Skin epidermis (tissue), 12 donors: ENCODE data around the gene MYO16.

Experiments
- H3K27ac ChIP-seq, 21 experiments: fragments of 200-600 bp; sonication (generic) in 11 of 21; one replicate each; pipeline ENCODE4 v1.5.0; 2020; ENCODE audit warnings: mild to moderate bottlenecking in 3 of 21, inconsistent platforms in 2 of 21, moderate library complexity in 2 of 21
- H3K4me3 ChIP-seq, 7 experiments: fragments of 200-600 bp; sonication (generic) in 2 of 7; one replicate each; pipeline ENCODE4 v1.5.0; 2020; ENCODE audit warnings: inconsistent platforms in 2 of 7, mild to moderate bottlenecking in 2 of 7, moderate library complexity in 1 of 7

MYO16 gene

DNA sequence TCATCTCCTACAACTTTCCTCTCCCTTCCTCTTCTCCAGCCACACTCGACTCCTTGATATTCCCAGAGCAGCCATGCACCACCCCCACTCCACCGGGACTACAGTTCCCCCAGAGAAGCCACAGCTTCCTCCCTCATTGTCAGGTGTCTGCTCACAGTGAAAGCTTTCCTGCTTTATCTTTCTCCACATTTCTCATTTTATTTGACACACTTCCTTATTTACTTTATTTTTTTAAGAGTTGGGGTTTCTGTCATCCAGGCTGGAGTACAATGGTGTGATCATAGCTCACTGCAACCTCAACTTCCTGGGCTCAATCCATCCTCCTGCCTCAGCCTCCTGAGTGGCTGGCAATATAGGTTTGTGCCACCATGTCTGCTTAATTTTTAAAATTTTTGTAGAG, 464.6 kb downstream of the MYO16 start:
- Histone ChIP-seq H3K4me3 (no peak overlapping the region), H3K27ac (no peak overlapping the region)

GRCh38 chr13:109095126-109095525, 465.7 kb downstream of the MYO16 start:
- no peak overlapping the region for H3K4me3 ChIP-seq
- no peak overlapping the region for H3K27ac ChIP-seq

GRCh38 chr13:109096101-109096500, 466.7 kb downstream of the MYO16 start:
- no peak overlapping the region for H3K27ac ChIP-seq

GRCh38 chr13:109100705-109101304, 471.4 kb downstream of the MYO16 start:
- H3K27ac ChIP-seq, result no peak overlapping the region
- H3K4me3 ChIP-seq, result no peak overlapping the region

More at GRCh38 chr13:109096101-109096500, 466.7 kb downstream of the MYO16 start:
- no peak overlapping the region for H3K4me3 ChIP-seq

DNA sequence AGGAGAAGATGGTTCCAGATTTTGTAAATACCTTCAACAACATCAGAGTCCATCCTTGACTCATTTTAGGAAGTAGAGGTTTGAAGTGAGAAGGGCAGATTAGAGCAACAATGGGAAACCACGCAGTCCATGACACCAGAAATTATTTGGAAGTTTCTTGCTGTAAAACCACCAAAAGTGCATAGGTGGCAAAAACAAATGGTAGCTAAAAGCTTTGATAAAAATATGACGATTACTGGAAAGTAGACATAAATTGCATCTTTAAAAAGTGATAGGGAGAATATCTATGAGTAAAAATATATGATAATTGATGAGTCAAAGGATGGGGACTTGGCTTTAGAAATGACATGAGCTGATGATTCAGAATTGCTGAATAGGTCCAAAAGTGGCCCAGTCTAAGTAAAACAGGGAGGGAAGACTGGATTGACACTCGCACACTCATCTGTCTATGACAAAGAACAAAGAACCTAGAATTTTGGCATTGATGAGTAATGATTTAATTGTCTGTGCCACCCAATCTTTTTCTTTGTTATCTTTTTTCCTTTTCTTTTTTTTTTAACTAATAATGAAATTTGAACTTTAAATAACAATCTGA, 472.2 kb downstream of the MYO16 start:
- no peak overlapping the region for H3K27ac ChIP-seq

GRCh38 chr13:109105899-109106298, 476.5 kb downstream of the MYO16 start:
- no peak overlapping the region for H3K4me3 ChIP-seq
- H3K27ac ChIP-seq, result no peak overlapping the region

More for the DNA sequence above, 472.2 kb downstream of the MYO16 start:
- H3K4me3 ChIP-seq, result no peak overlapping the region

GRCh38 chr13:109110159-109110558, 480.7 kb downstream of the MYO16 start:
- no peak overlapping the region for H3K27ac ChIP-seq
- no peak overlapping the region for H3K4me3 ChIP-seq

DNA sequence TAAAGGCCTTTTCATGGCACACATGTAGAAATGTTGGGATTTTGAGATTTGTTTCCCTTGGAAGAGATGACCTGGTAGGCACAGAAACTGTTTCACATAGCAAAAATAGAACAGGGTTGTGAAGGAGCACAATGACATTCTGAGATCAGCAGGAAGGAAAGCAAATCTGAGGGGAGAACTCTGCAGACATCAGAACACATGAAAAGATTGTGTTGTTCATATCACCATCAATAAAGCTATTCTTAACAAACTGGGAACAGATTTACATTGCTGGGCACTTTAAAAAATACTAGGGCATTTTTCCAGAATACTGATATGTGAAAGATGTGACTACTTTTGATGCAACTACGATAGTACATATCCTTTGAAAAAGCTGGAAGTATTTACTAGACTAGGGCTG, 481.7 kb downstream of the MYO16 start:
- H3K4me3 ChIP-seq, result no peak overlapping the region
- no peak overlapping the region for H3K27ac ChIP-seq

- Histone ChIP-seq H3K4me3 (no peak overlapping the region), H3K27ac (no peak overlapping the region)
Observed at GRCh38 chr13:109113427-109113826, 484.0 kb downstream of the MYO16 start.

GRCh38 chr13:109114162-109114561, 484.8 kb downstream of the MYO16 start:
- Histone ChIP-seq H3K4me3 (no peak overlapping the region), H3K27ac (no peak overlapping the region)

GRCh38 chr13:109114991-109115390, 485.6 kb downstream of the MYO16 start:
- H3K4me3 ChIP-seq, result no peak overlapping the region
- no peak overlapping the region for H3K27ac ChIP-seq

GRCh38 chr13:109118521-109118920, 489.1 kb downstream of the MYO16 start:
- Histone ChIP-seq H3K4me3 (no peak overlapping the region), H3K27ac (no peak overlapping the region)

DNA sequence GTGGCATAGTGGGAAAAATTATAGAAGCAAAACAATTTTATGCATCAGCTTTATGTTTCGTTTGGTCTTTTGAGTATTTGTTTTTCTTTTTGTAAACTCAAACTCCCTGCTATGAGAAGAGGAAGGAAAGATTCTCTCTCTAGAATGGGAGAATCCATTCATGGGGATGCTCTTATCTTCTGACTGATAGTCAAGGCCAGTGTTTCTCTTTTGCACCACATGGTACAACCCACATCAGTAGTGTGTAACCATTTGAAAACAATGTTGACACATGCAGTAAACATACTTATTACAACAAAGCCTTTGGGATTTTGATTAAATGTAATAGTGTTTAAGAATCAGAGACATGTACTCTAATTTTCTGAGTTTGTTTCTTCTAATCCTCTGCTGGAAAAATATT, 490.5 kb downstream of the MYO16 start:
- Histone ChIP-seq H3K27ac (no peak overlapping the region), H3K4me3 (no peak overlapping the region)

DNA sequence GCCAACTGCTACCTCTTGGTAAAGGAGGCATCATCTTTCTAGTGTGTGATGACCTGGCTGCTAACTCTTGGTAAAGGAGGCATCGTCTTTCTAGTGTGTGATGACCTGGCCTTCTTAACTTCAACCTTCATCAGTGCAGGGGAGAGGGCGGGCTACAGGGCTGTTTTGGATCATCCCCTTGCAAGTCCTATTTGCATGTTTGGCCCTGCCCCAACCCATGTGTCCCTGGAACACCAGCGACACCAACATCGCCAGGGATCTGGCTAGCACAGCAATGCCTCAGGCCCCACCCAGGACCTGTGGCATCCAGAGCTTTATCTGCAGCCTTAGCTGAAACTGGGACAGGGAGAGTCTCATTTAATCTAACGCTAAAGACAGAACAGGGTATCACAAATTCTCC, 492.4 kb downstream of the MYO16 start:
- Histone ChIP-seq H3K4me3 (no peak overlapping the region), H3K27ac (no peak overlapping the region)

DNA sequence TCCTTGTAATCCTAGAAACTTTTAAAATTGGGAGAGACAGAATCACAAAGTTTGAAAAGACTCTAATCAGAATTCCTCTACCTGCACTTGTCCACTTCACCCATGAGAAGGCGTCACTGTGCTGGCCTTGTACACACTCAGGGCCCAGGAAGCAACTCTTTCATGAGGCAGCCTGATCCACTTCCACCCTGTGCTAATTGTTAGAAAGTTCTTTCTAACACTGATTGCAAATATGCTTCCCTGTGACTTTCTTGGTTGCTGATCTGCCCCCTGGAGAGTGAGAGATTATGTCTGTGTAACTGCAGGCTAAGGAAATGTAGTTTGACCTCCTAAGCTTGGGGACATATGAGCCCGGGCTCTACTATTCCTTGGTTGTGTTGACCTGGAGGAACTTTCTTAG, 494.6 kb downstream of the MYO16 start:
- Histone ChIP-seq H3K4me3 (no peak overlapping the region), H3K27ac (no peak overlapping the region)

GRCh38 chr13:109126178-109126577, 496.8 kb downstream of the MYO16 start:
- H3K4me3 ChIP-seq, result no peak overlapping the region
- H3K27ac ChIP-seq, result no peak overlapping the region

GRCh38 chr13:109126891-109127641, 497.7 kb downstream of the MYO16 start:
- Histone ChIP-seq H3K4me3 (no peak overlapping the region), H3K27ac (no peak overlapping the region)

GRCh38 chr13:109128121-109128520, 498.7 kb downstream of the MYO16 start:
- H3K4me3 ChIP-seq, result no peak overlapping the region
- no peak overlapping the region for H3K27ac ChIP-seq

GRCh38 chr13:109130093-109130835, 500.9 kb downstream of the MYO16 start:
- H3K4me3 ChIP-seq, result no peak overlapping the region
- no peak overlapping the region for H3K27ac ChIP-seq

DNA sequence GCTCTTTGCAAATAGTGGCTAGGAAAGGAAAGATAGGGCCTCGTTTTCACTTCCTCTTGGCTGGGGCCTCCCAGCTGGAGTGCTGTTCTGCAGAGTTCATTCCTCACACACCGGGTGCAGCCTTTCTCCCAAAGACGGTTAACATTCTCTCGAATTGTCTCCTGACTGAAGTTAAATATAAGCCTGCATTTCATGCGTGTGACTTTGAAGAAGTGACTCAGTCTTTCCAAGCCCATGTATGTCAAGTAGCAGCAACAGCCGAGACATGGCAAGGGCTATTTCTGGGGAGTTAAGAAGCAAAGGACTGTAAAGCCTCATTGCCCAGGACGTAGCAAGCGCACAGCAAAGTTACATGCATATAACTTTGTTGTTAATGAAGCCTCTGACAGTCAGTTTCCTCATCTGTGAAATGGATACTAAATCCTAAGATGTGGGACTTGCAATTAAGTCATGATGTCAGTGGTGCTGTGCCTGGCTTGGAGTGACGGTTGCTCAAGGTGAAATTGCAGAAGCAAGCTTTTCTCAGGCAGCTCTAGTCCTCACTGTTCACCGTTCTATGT, 502.4 kb downstream of the MYO16 start:
- H3K27ac ChIP-seq, result peak overlapping the region in 1 of 21 experiments; percentile 46
- no peak overlapping the region for H3K4me3 ChIP-seq
